Measurements from ENCODE around the gene XXYLT1. TPM values are rescaled to one million over a fixed set of nuclear protein-coding genes. Genes with fewer than 3 reads are reported as not detected.

The XXYLT1 gene
- total RNA-seq, 1 experiment from 2014 or later, result 25.5 TPM

Small RNA genes within 50 kb of the gene (microRNA-seq; reads per million reads assigned to microRNA genes)
- not detected for gene MIR3137 (ENCODE audit: unreplicated experiment)

Other genes starting within 250 kb of the XXYLT1 start
- 27.0 and 33.5 TPM in 2 replicates for gene ACAP2, start 171.9 kb upstream of the XXYLT1 start, total RNA-seq (2014; rRNA removed)